ENCODE data around the gene CARD10. TPM values are rescaled to one million over a fixed set of nuclear protein-coding genes. Genes with fewer than 3 reads are reported as not detected.

Gene CARD10
- total and polyA plus RNA-seq, 2 donors = 1.1 to 4.2 TPM

DNA sequence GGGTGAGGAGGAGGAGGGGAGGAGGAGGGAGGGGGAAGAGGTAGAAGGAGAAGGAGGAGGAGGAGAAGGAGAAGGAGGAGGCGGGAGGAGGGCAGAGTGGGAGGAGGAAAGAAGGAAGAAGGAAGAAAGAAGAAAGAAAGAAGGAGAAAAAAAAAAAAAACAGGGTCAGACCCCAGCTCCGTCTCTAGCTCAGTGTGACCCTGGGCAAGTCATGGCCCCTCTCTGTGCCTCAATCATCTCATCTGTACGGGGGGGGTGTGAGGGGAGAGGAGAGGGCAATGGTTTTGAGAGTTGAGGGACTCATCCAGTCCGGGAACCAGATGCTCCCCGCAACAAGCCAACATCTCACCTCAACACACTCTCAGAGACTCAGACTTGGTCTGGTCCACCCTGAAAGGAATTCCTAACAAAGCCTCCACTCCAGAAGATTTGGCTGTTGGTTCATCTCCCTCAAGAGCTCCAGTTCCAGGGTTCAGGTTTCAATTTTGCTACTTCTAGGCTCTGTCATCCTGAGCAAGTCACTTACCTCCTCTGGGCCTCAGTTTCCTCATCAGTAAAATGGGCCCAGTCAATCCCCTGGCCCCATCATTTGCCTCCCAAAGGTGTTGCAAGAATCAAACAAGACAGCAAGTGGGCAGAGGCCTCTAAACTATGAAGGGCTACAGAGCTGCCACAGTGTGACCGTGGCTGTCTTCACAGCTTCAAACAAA is 7.7 kb downstream of the CARD10 start:
- Histone ChIP-seq H3K4me3 (ENCODE audit: low read length in 2 of 2) (no peak overlapping the region), H3K27ac (ENCODE audit: low read depth in 1 of 2, low read length in 1 of 2) (no peak overlapping the region), H3K4me1 (ENCODE audit: control insufficient read depth in 2 of 2, insufficient read depth in 2 of 2, low read length in 2 of 2) (no peaks in the 10 kb centered on the region), H3K9me3 (ENCODE audit: control insufficient read depth in 2 of 2, insufficient read depth in 1 of 2, low read length in 1 of 2) (peaks cover 0 to 3% of the 10 kb centered on the region in 2 donors), H3K27me3 (ENCODE audit: control insufficient read depth in 2 of 2, insufficient read depth in 1 of 2, low read length in 1 of 2) (peaks cover 4 to 37% of the 10 kb centered on the region in 2 donors), H3K36me3 (ENCODE audit: control insufficient read depth in 2 of 2, insufficient read depth in 2 of 2, low read length in 1 of 2) (no peaks in the 10 kb centered on the region)
- DNase-seq (ENCODE audit: low read depth in 6 of 9, low spot score in 9 of 9) = no peak
- 98% methylated on average over 6 of the region's 6 CpGs for WGBS

DNA sequence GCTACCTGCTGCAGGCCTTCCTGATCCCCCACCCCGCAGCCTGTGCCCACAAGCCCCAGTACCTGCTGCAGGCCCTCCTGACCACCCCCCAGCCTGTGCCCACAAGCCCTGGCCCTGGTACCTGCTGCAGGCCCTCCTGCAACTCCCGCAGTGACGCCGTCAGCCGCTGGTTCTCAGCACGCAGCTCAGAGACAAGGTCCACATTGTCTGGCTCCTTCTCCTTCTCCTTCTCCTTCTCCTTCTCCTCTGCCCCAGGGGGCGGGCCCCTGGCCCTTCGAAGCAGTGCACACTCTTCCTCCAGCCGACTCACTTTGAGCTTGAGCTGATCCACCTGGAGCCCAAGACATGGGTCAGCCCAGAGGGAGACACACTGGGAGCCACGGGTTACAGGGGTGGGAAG is 9.1 kb downstream of the CARD10 start:
- no peaks in the 10 kb centered on the region for H3K36me3 ChIP-seq (ENCODE audit: control insufficient read depth in 2 of 2, insufficient read depth in 2 of 2, low read length in 1 of 2)
- no peak for DNase-seq (ENCODE audit: low read depth in 6 of 9, low spot score in 9 of 9)
- H3K9me3 ChIP-seq (ENCODE audit: control insufficient read depth in 2 of 2, insufficient read depth in 1 of 2, low read length in 1 of 2) = no peaks in the 10 kb centered on the region
- 88% methylated on average over 10 of the region's 10 CpGs for WGBS
- H3K4me3 ChIP-seq (ENCODE audit: low read length in 2 of 2) = no peak overlapping the region
- H3K27me3 ChIP-seq (ENCODE audit: control insufficient read depth in 2 of 2, insufficient read depth in 1 of 2, low read length in 1 of 2) = peaks cover 0 to 30% of the 10 kb centered on the region in 2 donors
- no peaks in the 10 kb centered on the region for H3K4me1 ChIP-seq (ENCODE audit: control insufficient read depth in 2 of 2, insufficient read depth in 2 of 2, low read length in 2 of 2)
- H3K27ac ChIP-seq (ENCODE audit: low read depth in 1 of 2, low read length in 1 of 2) = no peak overlapping the region

DNA sequence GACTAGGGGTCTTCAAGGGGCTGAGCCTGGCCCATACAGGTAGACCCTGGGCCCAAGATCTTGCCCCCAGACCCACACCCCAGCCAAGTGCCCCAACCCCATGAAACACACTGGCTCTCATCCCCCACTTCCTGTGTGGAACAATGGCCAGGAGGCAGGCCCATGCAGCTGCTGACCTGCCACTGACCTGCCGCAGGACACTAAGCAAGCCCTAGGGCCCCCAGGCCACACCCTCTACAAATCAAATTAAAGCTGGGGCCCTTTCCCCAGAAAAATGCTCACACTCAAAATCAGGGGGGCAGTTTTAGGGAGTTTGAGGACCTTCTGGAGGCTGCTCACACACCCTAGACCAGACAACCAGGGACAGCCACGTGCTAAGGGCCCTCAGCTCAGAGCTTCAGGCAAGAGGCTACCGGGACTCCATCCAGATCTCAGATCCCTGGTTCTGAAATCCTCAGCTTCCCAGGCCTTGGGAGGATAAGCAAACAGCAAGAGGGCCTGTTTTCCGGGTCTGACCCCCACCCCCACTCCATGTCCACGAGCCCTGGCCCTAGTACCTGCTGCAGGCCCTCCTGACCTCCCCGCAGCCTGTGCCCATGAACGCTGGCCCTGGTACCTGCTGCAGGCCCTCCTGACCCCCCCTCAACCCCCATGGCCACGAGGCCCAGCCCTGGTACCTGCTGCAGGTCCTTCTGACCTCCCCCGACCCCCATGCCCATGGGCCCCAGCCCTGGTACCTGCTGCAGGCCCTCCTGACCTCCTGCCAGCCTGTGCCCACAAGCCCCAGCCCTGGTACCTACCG is 10.0 kb downstream of the CARD10 start:
- H3K4me1 ChIP-seq (ENCODE audit: control insufficient read depth in 2 of 2, insufficient read depth in 2 of 2, low read length in 2 of 2) = no peaks in the 10 kb centered on the region
- 91% methylated on average over 9 of the region's 10 CpGs for WGBS
- H3K27ac ChIP-seq (ENCODE audit: low read depth in 1 of 2, low read length in 1 of 2) = no peak overlapping the region
- H3K9me3 ChIP-seq (ENCODE audit: control insufficient read depth in 2 of 2, insufficient read depth in 1 of 2, low read length in 1 of 2) = no peaks in the 10 kb centered on the region
- no peak for DNase-seq (ENCODE audit: low read depth in 6 of 9, low spot score in 9 of 9)
- H3K4me3 ChIP-seq (ENCODE audit: low read length in 2 of 2) = no peak overlapping the region
- H3K36me3 ChIP-seq (ENCODE audit: control insufficient read depth in 2 of 2, insufficient read depth in 2 of 2, low read length in 1 of 2) = no peaks in the 10 kb centered on the region
- H3K27me3 ChIP-seq (ENCODE audit: control insufficient read depth in 2 of 2, insufficient read depth in 1 of 2, low read length in 1 of 2) = peaks cover 0 to 23% of the 10 kb centered on the region in 2 donors

DNA sequence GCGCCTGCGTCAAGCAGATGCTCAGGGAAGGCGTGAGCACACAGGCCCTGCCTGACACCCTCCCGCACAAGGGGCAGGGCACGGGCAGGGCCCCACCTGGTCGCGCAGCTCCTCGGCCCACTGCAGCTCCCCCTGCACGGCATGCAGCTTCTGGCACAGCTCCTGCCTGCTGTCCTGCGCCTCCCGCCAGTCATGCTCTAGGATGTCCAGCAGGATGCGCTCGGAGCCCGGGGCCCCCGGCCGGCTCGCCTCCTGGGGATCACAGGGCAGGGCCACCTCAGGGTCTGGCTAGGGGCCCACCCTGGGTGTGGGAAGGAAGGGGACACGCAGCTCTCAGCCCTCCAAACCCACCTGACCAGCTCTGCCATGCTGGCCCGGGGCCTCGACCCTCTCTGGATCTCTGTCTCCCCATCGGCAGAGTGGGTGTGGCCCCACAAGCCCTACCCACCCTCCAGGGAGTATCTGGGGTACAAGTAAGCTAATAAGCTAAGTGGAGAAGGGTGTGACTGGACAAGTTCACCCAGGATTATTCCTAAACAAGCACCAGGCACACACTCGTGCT is 10.7 kb downstream of the CARD10 start:
- Histone ChIP-seq H3K9me3 (ENCODE audit: control insufficient read depth in 2 of 2, insufficient read depth in 1 of 2, low read length in 1 of 2) (no peaks in the 10 kb centered on the region), H3K4me1 (ENCODE audit: control insufficient read depth in 2 of 2, insufficient read depth in 2 of 2, low read length in 2 of 2) (no peaks in the 10 kb centered on the region), H3K27me3 (ENCODE audit: control insufficient read depth in 2 of 2, insufficient read depth in 1 of 2, low read length in 1 of 2) (peaks cover 0 to 17% of the 10 kb centered on the region in 2 donors), H3K27ac (ENCODE audit: low read depth in 1 of 2, low read length in 1 of 2) (no peak overlapping the region), H3K4me3 (ENCODE audit: low read length in 2 of 2) (no peak overlapping the region), H3K36me3 (ENCODE audit: control insufficient read depth in 2 of 2, insufficient read depth in 2 of 2, low read length in 1 of 2) (no peaks in the 10 kb centered on the region)
- no peak for DNase-seq (ENCODE audit: low read depth in 6 of 9, low spot score in 9 of 9)
- WGBS = 92% methylated on average over 22 of the region's 22 CpGs

DNA sequence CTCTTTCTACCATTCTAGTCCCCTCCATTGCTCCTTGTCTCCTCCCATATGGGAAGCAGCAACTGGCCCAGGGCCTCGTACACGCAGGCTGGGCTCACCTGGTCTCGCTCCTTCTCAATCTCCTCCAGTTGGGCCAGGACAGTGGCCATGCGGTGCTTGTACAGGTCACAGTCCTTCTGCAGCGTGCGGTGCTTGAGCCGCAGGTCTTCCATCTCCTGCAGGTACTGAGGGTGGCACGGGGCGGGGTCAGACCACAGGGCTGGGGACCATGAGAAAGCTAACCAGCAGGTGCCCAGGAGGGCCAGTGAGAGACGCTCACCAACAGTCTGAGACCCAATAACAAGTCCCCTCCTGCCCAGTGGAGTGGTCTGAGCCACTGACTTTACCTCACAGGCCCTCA is 11.5 kb downstream of the CARD10 start:
- Histone ChIP-seq H3K27me3 (ENCODE audit: control insufficient read depth in 2 of 2, insufficient read depth in 1 of 2, low read length in 1 of 2) (peaks cover 0 to 9% of the 10 kb centered on the region in 2 donors), H3K9me3 (ENCODE audit: control insufficient read depth in 2 of 2, insufficient read depth in 1 of 2, low read length in 1 of 2) (no peaks in the 10 kb centered on the region), H3K4me3 (ENCODE audit: low read length in 2 of 2) (no peak overlapping the region), H3K27ac (ENCODE audit: low read depth in 1 of 2, low read length in 1 of 2) (no peak overlapping the region), H3K36me3 (ENCODE audit: control insufficient read depth in 2 of 2, insufficient read depth in 2 of 2, low read length in 1 of 2) (no peaks in the 10 kb centered on the region), H3K4me1 (ENCODE audit: control insufficient read depth in 2 of 2, insufficient read depth in 2 of 2, low read length in 2 of 2) (no peaks in the 10 kb centered on the region)
- DNase-seq (ENCODE audit: low read depth in 6 of 9, low spot score in 9 of 9) = no peak
- WGBS = 99% methylated on average over 10 of the region's 10 CpGs

DNA sequence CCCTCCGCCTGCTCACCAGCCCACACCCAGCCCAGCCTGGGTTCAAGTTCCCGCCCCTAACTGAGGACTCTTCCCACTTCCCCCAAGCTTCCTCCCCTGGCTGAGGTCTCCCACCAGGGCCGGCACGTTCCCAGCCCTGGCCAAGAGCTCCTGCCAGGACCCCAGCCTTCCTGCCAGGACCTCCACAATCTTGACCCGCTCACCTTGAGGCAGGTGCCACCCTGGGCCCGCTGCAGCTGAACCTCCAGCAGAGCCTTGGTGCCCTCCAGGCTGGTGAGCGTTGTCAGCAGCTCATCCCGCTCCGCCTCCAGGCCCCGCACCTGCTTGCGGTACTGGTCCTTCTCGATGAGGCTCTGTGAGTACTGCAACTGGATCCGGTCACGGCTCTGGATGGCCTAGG is 13.2 kb downstream of the CARD10 start:
- WGBS = 94% methylated on average over 14 of the region's 14 CpGs
- Histone ChIP-seq H3K4me3 (ENCODE audit: low read length in 2 of 2) (no peak overlapping the region), H3K4me1 (ENCODE audit: control insufficient read depth in 2 of 2, insufficient read depth in 2 of 2, low read length in 2 of 2) (peaks cover 0 to 15% of the 10 kb centered on the region in 2 donors), H3K9me3 (ENCODE audit: control insufficient read depth in 2 of 2, insufficient read depth in 1 of 2, low read length in 1 of 2) (no peaks in the 10 kb centered on the region), H3K27me3 (ENCODE audit: control insufficient read depth in 2 of 2, insufficient read depth in 1 of 2, low read length in 1 of 2) (peaks cover 0 to 3% of the 10 kb centered on the region in 2 donors), H3K36me3 (ENCODE audit: control insufficient read depth in 2 of 2, insufficient read depth in 2 of 2, low read length in 1 of 2) (no peaks in the 10 kb centered on the region), H3K27ac (ENCODE audit: low read depth in 1 of 2, low read length in 1 of 2) (no peak overlapping the region)
- no peak for DNase-seq (ENCODE audit: low read depth in 6 of 9, low spot score in 9 of 9)

DNA sequence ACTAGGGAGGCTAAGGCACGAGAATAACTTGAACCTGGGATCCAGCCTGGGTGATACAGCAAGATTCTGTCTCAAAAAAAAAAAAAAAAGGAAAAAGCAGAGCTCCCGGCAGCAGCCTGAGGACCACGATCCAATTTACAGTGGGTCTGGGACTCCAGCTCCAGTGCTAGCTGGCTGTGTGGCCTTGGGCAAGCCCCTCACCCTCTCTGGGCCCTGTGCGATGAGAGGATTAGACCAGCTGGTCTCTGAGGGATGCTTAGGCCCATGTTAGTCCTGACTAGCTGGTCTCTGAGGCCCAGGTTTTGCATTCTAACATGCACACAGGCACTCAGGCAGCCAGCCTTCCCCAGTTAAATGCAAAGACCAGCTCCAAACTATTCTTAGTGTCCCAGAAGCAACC is 13.7 kb downstream of the CARD10 start:
- no peaks in the 10 kb centered on the region for H3K9me3 ChIP-seq (ENCODE audit: control insufficient read depth in 2 of 2, insufficient read depth in 1 of 2, low read length in 1 of 2)

DNA sequence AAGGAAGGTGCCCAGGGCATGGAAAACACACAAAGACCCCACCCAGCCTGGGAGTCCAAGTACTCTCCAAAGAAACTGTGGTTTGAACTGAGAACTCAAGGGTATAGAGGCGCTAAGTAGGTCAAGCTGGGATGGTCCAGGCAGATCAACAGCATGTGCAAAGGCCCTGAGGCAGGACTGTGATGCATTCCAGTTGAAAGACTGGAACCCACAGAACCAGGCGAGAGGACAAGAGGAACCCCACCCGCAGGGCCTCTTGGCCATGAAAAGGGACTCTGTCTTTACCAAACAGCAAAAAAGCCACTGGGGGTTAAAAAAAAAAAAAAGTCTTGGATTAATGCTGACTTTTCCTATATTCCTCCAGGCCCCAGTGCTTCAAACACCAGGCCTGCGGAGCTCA is 14.3 kb downstream of the CARD10 start:
- no peak overlapping the region for H3K27ac ChIP-seq (ENCODE audit: low read depth in 1 of 2, low read length in 1 of 2)
- H3K27me3 ChIP-seq (ENCODE audit: control insufficient read depth in 2 of 2, insufficient read depth in 1 of 2, low read length in 1 of 2) = peaks cover 0 to 12% of the 10 kb centered on the region in 2 donors
- no peaks in the 10 kb centered on the region for H3K9me3 ChIP-seq (ENCODE audit: control insufficient read depth in 2 of 2, insufficient read depth in 1 of 2, low read length in 1 of 2)
- DNase-seq (ENCODE audit: low read depth in 6 of 9, low spot score in 9 of 9) = no peak
- 98% methylated on average over 4 of the region's 4 CpGs for WGBS
- no peaks in the 10 kb centered on the region for H3K36me3 ChIP-seq (ENCODE audit: control insufficient read depth in 2 of 2, insufficient read depth in 2 of 2, low read length in 1 of 2)
- peaks cover 0 to 16% of the 10 kb centered on the region in 2 donors for H3K4me1 ChIP-seq (ENCODE audit: control insufficient read depth in 2 of 2, insufficient read depth in 2 of 2, low read length in 2 of 2)
- H3K4me3 ChIP-seq (ENCODE audit: low read length in 2 of 2) = no peak overlapping the region

More for the DNA sequence above, 13.7 kb downstream of the CARD10 start:
- H3K27ac ChIP-seq (ENCODE audit: low read depth in 1 of 2, low read length in 1 of 2) = no peak overlapping the region
- 96% methylated on average over 4 of the region's 4 CpGs for WGBS
- H3K4me3 ChIP-seq (ENCODE audit: low read length in 2 of 2) = no peak overlapping the region
- no peaks in the 10 kb centered on the region for H3K36me3 ChIP-seq (ENCODE audit: control insufficient read depth in 2 of 2, insufficient read depth in 2 of 2, low read length in 1 of 2)
- H3K4me1 ChIP-seq (ENCODE audit: control insufficient read depth in 2 of 2, insufficient read depth in 2 of 2, low read length in 2 of 2) = peaks cover 0 to 16% of the 10 kb centered on the region in 2 donors
- no peak for DNase-seq (ENCODE audit: low read depth in 6 of 9, low spot score in 9 of 9)
- peaks cover 0 to 7% of the 10 kb centered on the region in 2 donors for H3K27me3 ChIP-seq (ENCODE audit: control insufficient read depth in 2 of 2, insufficient read depth in 1 of 2, low read length in 1 of 2)

DNA sequence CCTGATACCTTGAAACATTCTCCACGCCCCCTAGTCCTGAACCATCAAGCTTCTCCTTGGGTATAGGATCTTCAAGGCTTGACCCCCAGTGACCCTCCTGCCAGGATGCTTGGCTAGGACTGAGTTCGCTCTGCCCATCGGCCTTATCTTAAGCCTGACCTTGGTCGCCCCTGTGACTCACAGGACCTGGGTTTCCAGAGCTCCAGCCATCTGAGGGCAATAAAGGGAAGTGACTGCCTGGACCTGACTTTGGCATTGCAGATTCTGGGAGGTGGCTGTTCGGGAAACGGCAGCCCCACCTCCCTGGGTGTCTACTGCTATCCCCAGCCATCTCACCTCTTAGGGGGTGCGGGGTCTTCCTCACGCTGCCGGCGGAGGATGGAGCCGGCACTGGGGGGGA is 15.4 kb downstream of the CARD10 start:
- DNase-seq (ENCODE audit: low read depth in 6 of 9, low spot score in 9 of 9) = no peak
- H3K27ac ChIP-seq (ENCODE audit: low read depth in 1 of 2, low read length in 1 of 2) = no peak overlapping the region
- 93% methylated on average over 11 of the region's 11 CpGs for WGBS
- H3K27me3 ChIP-seq (ENCODE audit: control insufficient read depth in 2 of 2, insufficient read depth in 1 of 2, low read length in 1 of 2) = peaks cover 0 to 18% of the 10 kb centered on the region in 2 donors
- peaks cover 0 to 16% of the 10 kb centered on the region in 2 donors for H3K4me1 ChIP-seq (ENCODE audit: control insufficient read depth in 2 of 2, insufficient read depth in 2 of 2, low read length in 2 of 2)
- no peaks in the 10 kb centered on the region for H3K36me3 ChIP-seq (ENCODE audit: control insufficient read depth in 2 of 2, insufficient read depth in 2 of 2, low read length in 1 of 2)
- H3K4me3 ChIP-seq (ENCODE audit: low read length in 2 of 2) = no peak overlapping the region
- H3K9me3 ChIP-seq (ENCODE audit: control insufficient read depth in 2 of 2, insufficient read depth in 1 of 2, low read length in 1 of 2) = no peaks in the 10 kb centered on the region

Measured in thymus (tissue), 11 donors.